ENCODE data around the gene TPX2.

Gene TPX2

DNA sequence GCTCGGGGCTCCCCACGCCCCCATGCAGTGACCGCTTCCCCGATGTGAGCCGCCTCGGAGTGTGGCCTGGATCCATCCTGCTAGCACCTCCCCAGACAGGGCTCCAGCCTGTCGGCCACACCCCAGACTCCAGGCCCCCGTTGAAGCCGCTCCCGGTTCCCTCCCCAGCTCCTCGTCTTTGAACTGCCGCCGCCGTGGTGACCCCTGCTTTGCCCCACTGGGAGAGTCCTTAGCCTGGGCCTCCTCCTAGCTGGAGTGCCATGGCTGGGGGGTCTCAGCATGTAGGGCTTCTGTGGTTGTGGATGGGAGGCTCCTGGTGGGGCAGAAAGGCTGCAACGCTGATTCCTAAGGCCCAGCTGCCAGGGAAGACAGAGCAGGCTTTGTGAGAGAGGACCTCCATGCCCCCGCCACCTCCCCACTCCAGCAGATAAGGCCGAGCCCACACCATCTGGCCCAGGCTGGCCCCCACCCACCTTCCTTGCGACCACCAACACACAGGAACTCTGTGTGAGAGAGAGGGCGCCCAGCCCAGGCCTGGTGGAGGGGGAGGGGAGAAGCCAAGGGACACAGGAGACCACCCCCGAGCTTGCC lies 94.9 kb downstream of the TPX2 start:
- no peak for DNase-seq

DNA sequence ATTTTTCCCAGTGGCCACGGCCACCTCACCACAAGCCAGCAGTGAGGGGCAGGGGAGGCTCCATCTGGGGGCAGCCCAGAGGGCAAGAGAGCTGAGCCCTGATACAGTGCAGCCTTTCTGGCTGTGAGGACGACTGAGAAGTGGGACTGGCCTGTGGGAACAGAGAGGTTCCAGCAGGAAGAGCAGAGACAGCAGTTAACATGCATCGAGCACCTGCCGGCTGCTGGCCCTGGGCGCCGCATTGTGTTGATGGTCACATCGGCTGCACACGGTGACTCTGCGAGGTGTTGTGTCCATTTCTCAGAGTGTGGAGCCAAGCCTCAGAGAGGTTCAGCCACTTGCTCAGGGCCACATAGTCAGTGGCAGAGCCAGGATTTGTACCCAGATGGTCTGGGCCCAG lies 96.5 kb downstream of the TPX2 start:
- DNase-seq: no peak

GRCh38 chr20:31835977-31836852 lies 97.1 kb downstream of the TPX2 start:
- DNase-seq: peak in 1 of 2 donors; percentile 7

GRCh38 chr20:31836853-31837608 lies 97.9 kb downstream of the TPX2 start:
- no peak for DNase-seq

DNA sequence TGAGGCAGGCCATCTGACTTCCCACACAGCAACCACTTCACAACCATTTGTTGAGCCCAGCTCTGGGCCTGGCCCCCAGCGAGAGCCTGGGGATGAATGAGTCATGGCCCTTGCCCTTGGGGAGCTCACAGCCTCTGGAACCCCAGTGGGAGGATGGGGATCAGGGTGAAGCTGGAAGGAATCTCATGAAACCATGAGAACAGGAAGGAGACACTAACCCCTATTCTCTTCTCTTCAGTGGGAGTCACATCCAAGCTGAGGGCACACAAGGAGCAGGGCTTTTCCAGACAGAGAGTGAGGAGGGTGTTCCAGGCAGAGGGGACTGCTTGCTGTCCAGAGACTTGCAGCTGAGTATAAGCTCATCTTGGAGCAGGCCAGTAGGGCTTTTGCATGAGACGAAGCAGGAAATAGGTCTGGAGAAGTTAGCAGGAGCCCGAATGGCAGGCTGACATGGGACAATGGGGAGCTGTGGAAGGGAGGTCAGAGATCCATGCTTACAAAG lies 98.9 kb downstream of the TPX2 start:
- DNase-seq: no peak

GRCh38 chr20:31838646-31839292 lies 99.7 kb downstream of the TPX2 start:
- DNase-seq: no peak

DNA sequence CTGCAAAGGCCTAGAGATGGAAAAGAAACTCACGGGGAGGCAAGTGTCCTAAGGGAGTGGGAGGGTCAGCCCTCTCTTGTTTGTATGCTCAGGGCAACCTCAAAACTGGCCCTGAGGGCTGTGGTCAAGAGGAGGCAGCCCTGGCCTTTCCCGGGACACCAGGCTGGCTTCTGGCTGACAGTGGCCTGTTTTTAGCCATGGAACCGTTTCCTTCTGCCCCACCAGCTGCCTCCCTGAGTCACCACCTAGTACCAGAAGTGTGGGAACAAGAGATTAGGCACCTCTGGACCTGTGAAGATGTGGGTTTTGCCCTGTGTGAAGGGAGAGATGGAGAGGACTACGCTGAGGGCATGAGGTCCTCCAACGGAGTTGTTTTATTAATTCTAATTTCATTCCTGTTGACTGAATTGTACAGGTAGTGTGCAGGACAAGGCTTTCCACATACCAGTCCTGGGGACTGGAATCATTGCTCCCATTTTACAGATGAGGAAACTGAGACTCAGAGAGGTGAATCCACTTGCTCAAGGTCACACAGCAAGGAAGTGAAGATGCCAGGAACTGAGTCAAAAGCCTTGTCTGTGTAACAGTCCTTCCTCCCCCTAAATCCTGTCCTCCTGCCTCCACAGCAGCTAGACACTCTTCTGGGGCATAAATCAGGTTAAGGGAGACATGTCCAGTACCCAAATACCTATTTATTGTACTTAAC lies 100.8 kb downstream of the TPX2 start:
- no peak for DNase-seq

DNA sequence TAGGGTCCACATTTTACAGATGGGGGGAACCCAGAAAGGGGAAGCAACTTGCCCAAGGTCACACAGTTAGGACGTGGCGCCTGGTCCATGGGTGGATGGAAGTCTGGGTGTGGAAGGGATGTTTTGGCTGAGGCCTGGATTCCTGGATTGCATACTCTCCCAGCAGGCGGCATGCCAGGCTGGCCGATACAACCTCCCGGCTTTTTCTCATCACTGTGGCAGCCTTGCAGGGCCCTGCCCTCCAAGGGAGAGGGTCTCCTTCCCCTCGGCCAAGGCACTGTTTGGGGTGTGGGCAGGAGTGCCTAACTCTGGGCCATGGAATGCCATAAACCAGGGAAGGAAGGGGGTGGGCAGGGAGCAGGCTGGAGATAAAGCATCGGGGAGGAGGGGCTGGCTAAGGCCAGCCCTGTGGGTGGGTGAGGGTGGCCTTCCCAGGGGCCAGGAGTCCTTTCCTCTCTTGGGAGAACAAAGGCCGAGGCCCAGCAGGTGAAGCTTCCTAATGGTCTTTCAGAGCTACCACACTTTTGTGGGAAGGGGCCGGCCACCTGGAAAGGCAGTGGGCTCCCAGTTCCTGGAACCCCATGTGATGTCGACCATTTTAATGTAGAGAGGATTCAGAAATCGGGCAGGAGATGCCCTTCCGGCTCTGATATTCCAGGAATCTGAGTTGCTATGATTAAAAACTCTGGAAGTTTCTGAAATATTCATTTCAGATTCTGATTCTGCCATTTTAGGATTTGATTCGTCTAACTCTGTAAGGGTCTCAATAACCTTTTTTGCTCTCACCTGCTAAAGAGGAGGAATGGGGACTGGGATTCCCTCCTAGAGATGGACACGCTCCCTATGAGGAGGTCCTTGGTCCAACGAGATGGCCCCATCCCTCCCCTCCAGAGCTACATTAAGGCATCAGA lies 102.1 kb downstream of the TPX2 start:
- no peak for DNase-seq

DNA sequence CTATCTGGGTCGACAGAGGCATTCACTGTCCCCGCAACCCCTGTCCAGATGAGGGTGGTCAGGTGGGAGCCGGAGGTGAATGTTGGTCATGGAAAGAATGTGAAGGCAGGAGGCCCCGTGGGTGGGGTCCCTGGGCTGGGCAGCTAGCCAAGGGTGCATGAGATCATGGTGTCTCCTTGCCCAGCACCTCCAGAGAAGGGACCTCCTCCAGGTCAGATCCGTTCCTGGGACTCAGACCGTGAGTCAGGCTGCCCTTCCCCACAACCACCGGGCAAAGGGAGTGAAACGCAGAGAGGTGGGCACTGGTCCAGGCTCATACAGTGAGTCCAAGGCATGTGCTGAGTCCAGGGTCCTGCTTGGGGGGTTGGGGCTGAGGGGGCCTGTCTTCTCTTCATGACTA lies 102.8 kb downstream of the TPX2 start:
- no peak for DNase-seq

- no peak for DNase-seq
These were observed 103.5 kb downstream of the TPX2 start for GRCh38 chr20:31842471-31843157.

- no peak for DNase-seq
These were observed 104.2 kb downstream of the TPX2 start for GRCh38 chr20:31843288-31843687.

DNA sequence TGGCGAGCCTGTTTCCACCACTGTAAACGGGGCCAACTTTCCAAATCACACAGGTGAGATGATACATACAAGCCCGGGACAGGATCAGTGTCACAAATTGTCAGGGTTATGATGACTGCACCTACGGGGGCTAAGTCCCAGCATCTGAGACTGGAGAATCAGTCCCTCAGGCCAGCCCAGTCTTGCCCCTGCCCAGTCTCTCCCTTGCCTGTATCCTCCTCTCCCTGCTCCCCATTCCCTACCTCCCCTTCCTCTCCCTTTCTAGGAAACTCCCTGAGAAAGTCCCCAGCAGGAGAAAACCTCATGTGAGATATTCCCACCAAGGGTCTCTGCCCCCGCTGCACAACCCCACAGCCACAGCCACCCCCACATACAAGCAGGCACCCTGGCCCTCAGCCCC lies 104.8 kb downstream of the TPX2 start:
- no peak for DNase-seq

GRCh38 chr20:31844737-31845299 lies 105.7 kb downstream of the TPX2 start:
- DNase-seq: no peak

DNA sequence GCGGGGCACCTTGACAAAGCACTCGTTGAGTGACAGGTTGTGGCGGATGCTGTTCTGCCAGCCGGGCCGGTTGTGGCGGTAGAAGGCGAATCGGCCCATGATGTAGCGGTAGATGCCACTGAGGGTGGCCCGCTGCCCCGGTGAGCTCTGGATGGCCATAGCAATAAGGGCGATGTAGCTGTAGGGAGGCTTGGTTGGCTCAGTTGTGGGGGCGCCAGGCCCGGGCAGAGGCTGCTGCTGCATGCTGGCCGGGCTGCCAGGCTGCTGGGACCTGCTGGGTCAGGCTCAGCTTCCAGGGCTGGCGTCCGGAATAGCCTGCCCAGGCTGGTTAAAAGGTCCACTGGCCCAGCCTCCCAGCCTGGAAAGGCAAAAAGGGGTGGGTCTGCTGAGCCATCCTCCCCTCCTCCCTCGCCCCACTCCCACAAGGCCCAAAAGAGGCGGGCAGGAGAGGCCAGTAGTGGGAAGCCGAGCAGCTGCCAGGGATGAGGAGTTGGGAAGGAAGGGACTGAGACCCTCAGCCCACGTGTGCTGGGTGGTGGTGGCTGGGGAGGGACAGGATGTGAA lies 106.3 kb downstream of the TPX2 start, which contains the start of gene FOXS1:
TSS of gene FOXS1 (minus strand) at position 305 of the 564 bp plus-strand sequence. CDS start at position 243, 62 bp downstream.
- no peak for DNase-seq

DNA sequence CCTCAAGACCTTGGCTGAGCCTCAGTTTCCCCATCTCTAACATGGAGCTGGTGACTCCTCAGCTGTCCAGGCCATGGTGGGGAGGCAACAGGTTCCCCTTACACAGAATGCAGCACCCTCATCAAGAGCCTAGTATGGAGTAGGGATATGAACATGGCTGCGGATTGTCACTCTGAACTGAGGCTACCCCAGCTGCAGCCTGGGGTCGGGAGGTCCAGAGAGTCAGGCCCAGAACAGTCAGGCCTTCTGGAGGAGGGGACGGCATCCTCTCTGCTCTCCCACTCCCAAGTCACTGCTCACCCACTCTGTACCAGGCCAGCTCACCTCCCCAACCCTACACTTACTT lies 107.7 kb downstream of the TPX2 start:
- no peak for DNase-seq

DNA sequence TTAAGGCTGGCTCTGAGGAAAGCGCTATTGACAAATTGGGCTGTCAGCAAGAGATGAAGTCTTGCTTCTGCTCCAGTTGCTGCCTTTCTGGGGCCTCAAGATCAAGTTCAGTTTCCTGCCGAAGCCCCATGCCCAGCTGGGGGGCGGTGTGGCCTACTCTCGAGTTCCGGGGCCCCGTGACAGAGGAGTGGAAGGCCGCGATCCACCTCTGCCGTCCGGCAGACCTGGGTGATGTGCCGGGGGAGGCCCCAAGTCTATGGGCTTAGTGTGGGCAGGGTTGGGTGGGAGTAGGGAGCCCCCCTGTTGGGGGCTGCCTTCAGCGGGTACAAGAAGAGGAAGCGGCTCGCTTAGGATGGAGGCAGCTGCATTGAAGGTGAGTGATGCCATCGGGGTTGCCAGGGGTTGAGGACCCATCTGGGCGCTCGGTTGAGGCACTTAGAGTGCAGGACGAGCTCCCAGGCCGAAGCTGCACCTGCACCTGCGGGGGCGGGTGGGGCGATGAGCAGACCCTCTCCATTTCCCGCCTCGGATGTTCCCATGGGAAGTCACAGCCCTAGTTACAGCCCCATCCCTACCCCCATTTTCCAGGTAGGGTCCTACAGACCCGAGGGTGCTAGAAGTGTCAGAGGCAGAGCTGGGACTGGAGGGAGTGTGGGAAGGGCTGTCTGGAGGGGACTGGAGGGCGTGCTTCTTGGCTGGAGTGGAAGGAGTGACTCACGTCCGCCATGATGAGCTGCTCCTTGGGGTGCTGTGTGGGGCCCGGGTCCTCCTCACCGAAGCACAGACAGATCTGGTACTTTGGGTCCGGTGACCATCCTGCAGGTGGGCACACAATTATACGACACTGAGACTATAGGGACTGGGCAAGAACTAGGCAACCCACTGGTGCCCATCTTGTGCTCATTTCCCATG lies 109.3 kb downstream of the TPX2 start:
- no peak for DNase-seq

- no peak for DNase-seq
These were observed 110.3 kb downstream of the TPX2 start for GRCh38 chr20:31849306-31849930.

All from stimulated activated CD4-positive, alpha-beta T cell treated with anti-CD3 and anti-CD28 coated beads, Interleukin-2, amount 100 ng/mL, for 48 hours (primary cell).